Measurements from ENCODE around the gene RTL1.

The RTL1 gene

DNA sequence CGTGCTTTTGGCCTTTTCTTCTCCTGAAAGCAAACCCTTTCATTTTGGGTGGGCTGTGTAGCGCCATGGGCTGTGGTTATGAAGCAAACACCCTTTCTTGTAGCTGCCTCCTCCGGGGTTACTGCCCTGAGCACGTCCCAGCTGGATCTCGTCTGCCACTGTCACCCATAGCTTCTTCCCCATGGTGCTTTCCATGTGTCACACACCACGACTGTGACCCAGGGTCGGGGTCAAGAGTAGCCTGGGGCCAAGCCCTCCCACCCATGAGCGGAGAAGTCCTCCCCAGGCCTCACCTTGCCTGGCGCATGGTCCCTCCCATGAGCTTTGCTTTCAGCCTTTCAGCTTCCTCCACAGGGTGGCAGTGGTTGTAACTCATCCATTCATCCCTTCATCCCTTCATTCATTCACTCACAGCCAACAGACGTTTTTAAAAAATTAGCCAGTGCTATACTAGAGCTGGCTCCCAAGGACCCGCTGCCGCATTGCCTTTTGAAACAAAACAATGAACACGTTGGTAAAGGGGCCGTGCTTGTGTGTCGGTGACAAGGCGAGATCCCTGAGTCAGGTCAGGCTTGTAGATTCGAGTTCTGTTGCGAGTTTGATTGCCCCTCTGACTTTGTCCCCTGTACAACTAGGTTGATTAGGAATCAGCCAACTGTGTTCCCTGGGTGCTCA lies 48.1 kb downstream of the RTL1 start:
- DNase-seq (ENCODE audit: low read depth in 1 of 2, low spot score in 1 of 2) = no peak
- Histone ChIP-seq H3K27me3 (ENCODE audit: insufficient read depth, poor library complexity, severe bottlenecking) (no peaks in the 10 kb centered on the region), H3K27ac (replicated peaks) (no peak overlapping the region), H3K4me3 (replicated peaks; ENCODE audit: insufficient read depth, low read length) (no peak overlapping the region)
- TF ChIP-seq, protein P1, sequence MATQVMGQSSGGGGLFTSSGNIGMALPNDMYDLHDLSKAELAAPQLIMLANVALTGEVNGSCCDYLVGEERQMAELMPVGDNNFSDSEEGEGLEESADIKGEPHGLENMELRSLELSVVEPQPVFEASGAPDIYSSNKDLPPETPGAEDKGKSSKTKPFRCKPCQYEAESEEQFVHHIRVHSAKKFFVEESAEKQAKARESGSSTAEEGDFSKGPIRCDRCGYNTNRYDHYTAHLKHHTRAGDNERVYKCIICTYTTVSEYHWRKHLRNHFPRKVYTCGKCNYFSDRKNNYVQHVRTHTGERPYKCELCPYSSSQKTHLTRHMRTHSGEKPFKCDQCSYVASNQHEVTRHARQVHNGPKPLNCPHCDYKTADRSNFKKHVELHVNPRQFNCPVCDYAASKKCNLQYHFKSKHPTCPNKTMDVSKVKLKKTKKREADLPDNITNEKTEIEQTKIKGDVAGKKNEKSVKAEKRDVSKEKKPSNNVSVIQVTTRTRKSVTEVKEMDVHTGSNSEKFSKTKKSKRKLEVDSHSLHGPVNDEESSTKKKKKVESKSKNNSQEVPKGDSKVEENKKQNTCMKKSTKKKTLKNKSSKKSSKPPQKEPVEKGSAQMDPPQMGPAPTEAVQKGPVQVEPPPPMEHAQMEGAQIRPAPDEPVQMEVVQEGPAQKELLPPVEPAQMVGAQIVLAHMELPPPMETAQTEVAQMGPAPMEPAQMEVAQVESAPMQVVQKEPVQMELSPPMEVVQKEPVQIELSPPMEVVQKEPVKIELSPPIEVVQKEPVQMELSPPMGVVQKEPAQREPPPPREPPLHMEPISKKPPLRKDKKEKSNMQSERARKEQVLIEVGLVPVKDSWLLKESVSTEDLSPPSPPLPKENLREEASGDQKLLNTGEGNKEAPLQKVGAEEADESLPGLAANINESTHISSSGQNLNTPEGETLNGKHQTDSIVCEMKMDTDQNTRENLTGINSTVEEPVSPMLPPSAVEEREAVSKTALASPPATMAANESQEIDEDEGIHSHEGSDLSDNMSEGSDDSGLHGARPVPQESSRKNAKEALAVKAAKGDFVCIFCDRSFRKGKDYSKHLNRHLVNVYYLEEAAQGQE (IDR thresholded peaks at IDR 0.05; ENCODE audit: insufficient replicate concordance, low read depth) = no peak
- TF ChIP-seq POLR2AphosphoS5 (IDR thresholded peaks at IDR 0.05; ENCODE audit: low read depth) = no peak
- no peak for TF ChIP-seq GABPA (IDR thresholded peaks at IDR 0.05; ENCODE audit: low read depth)
- no peak for TF ChIP-seq SPI1 (IDR thresholded peaks at IDR 0.05; ENCODE audit: borderline replicate concordance, low read depth)
- TF ChIP-seq, protein P2, sequence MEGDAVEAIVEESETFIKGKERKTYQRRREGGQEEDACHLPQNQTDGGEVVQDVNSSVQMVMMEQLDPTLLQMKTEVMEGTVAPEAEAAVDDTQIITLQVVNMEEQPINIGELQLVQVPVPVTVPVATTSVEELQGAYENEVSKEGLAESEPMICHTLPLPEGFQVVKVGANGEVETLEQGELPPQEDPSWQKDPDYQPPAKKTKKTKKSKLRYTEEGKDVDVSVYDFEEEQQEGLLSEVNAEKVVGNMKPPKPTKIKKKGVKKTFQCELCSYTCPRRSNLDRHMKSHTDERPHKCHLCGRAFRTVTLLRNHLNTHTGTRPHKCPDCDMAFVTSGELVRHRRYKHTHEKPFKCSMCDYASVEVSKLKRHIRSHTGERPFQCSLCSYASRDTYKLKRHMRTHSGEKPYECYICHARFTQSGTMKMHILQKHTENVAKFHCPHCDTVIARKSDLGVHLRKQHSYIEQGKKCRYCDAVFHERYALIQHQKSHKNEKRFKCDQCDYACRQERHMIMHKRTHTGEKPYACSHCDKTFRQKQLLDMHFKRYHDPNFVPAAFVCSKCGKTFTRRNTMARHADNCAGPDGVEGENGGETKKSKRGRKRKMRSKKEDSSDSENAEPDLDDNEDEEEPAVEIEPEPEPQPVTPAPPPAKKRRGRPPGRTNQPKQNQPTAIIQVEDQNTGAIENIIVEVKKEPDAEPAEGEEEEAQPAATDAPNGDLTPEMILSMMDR (IDR thresholded peaks at IDR 0.05; ENCODE audit: insufficient read depth, low read length) = no peak

DNA sequence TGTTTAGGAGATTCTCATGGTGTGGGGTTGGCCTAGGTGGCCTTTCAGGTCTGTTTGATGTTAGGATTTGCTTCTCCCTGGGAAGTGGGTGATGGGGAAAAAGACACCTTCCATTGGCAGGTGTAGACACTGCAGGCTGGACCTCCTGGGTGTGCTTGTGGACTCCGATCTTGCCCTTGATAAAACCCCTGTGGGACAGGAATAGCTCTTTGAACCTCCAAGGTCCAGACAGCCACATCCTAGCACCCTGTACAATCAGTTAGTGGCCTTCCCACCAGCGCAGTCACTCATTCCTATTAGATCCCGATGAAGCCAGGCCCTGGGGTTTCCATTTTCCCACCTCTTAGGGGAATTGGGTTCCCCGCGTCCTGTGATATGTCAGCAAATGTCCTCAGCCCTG lies 49.1 kb downstream of the RTL1 start:
- DNase-seq (ENCODE audit: low read depth in 1 of 2, low spot score in 1 of 2) = no peak
- H3K4me3 ChIP-seq (replicated peaks; ENCODE audit: insufficient read depth, low read length) = no peak overlapping the region

DNA sequence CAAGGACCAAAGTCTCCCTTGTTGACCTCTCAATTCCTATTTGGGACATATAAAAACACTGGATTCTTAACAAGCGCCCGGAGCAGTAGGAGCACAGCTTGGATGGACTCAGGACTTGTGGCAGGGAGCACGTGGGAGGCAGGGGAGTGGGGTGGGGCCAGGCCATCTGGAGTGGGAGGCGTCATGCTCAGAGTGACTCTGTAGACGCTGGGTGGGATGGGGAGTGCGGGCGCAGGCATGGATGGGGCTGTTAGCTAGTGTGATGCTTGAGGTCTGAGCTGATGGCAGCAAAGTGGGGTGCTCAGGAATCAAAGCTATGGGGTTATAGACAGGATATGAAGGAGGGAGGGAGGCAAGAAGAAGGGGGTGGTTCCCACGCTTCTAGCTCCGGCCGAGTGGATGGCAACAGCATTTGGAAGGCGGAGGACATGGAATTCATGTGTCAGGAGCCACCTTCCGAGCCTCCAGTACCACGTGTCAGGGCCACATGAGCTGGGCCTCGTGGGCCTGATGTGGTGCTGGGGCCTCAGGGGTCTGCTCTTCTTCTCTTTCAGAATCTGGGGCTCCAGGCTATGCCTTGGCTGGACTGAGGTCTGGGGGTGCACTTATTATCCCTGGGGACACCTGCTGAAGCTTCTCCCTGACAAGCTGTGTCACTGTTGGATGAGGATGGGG lies 51.4 kb downstream of the RTL1 start:
- no peaks in the 10 kb centered on the region for H3K27me3 ChIP-seq (ENCODE audit: insufficient read depth, poor library complexity, severe bottlenecking)
- TF ChIP-seq POLR2AphosphoS5 (IDR thresholded peaks at IDR 0.05; ENCODE audit: low read depth) (no peak), SPI1 (IDR thresholded peaks at IDR 0.05; ENCODE audit: borderline replicate concordance, low read depth) (no peak), GABPA (IDR thresholded peaks at IDR 0.05; ENCODE audit: low read depth) (no peak)
- TF ChIP-seq, protein P2 (IDR thresholded peaks at IDR 0.05; ENCODE audit: insufficient read depth, low read length) = no peak
- TF ChIP-seq, protein P1 (IDR thresholded peaks at IDR 0.05; ENCODE audit: insufficient replicate concordance, low read depth) = no peak
- DNase-seq (ENCODE audit: low read depth in 1 of 2, low spot score in 1 of 2) = no peak
- no peak overlapping the region for H3K4me3 ChIP-seq (replicated peaks; ENCODE audit: insufficient read depth, low read length)
- no peak overlapping the region for H3K27ac ChIP-seq (replicated peaks)

More for the DNA sequence above, 49.1 kb downstream of the RTL1 start:
- Histone ChIP-seq H3K27me3 (ENCODE audit: insufficient read depth, poor library complexity, severe bottlenecking) (no peaks in the 10 kb centered on the region), H3K27ac (replicated peaks) (no peak overlapping the region)
- TF ChIP-seq, protein P1 (IDR thresholded peaks at IDR 0.05; ENCODE audit: insufficient replicate concordance, low read depth) = no peak
- TF ChIP-seq, protein P2 (IDR thresholded peaks at IDR 0.05; ENCODE audit: insufficient read depth, low read length) = no peak

Data from HL-60 (cell line).